ENCODE measurements around the gene TGM3. TPM values are rescaled to one million over a fixed set of nuclear protein-coding genes. Genes with fewer than 3 reads are reported as not detected.

TGM3 gene
- total and polyA plus RNA-seq, 2 of the 4 experiments (the other 2 are of a cell fraction): not detected

DNA sequence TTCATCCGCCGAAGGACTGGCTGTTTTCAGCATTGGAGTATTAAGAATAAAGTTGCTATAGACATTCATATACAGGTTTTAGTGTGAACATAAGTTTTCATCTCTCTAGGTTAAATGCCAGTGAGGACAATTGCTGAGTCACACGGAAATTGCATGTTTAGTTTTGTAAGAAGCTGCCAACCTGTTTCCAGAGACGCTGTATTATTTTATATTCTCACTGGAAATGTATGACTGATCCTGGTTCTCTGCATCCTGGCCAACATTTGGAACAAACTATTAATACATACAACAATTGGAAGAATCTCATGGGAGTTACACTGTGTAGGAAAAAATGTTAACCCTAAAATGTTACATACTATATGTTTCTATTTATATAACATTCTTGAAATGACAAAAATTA, 68.2 kb downstream of the TGM3 start:
- no CpG with 5 or more reads among the region's 4 CpGs for WGBS, 2 experiments (ENCODE audit: extremely low coverage in 2 of 2, insufficient read length in 1 of 2)

More for the DNA sequence above, 68.2 kb downstream of the TGM3 start:
- Histone ChIP-seq H3K14ac (replicated peaks; ENCODE audit: low read depth, low read length) (no peak overlapping the region), H2BK15ac (ENCODE audit: low read depth, low read length) (no peak overlapping the region), H2AFZ (replicated peaks; ENCODE audit: low read length, poor library complexity) (no peak overlapping the region), H2BK20ac (ENCODE audit: low read depth, low read length) (no peak overlapping the region), H3K79me1 (ENCODE audit: low read depth in 1 of 2, low read length in 2 of 2) (no peaks in the 10 kb centered on the region), H4K20me1 (ENCODE audit: insufficient read depth, low read length) (no peaks in the 10 kb centered on the region), H3K4me3 (ENCODE audit: insufficient read depth, low read depth, low read length) (no peak overlapping the region), H3K4ac (ENCODE audit: low read depth, low read length) (no peak overlapping the region), H2BK120ac (ENCODE audit: low read depth, low read length) (no peak overlapping the region), H3K27ac (ENCODE audit: insufficient read depth, low read length) (no peak overlapping the region), H4K91ac (ENCODE audit: insufficient read depth, low read depth, low read length) (no peak overlapping the region), H2BK5ac (ENCODE audit: low read depth, low read length, poor library complexity, severe bottlenecking) (no peak overlapping the region), H3K9me3 (ENCODE audit: control insufficient read depth, insufficient read depth, low read length) (no peaks in the 10 kb centered on the region), H2AK5ac (ENCODE audit: low read depth, low read length) (no peak overlapping the region), H3K56ac (ENCODE audit: extremely low read depth, insufficient read depth, low read length) (no peak overlapping the region), H3K4me1 (ENCODE audit: control insufficient read depth, insufficient read depth, low read length) (no peaks in the 10 kb centered on the region), H2AK9ac (replicated peaks; ENCODE audit: low read depth, low read length, poor library complexity) (no peak overlapping the region), H3K4me2 (ENCODE audit: low read depth, low read length) (no peak overlapping the region), H3K18ac (ENCODE audit: low read depth, low read length) (no peak overlapping the region), H4K8ac (ENCODE audit: low read depth in 2 of 2, low read length in 2 of 2) (no peak overlapping the region), H3K9me1 (ENCODE audit: insufficient read depth, low read length) (no peaks in the 10 kb centered on the region), H3K23ac (ENCODE audit: low read depth, low read length) (no peak overlapping the region), H3K36me3 (ENCODE audit: control insufficient read depth, insufficient read depth, low read length) (no peaks in the 10 kb centered on the region), H3K9ac (ENCODE audit: low read depth, low read length) (no peak overlapping the region), H4K5ac (ENCODE audit: low read depth, low read length) (no peak overlapping the region), H3K27me3 (ENCODE audit: control insufficient read depth, insufficient read depth, low read length) (no peaks in the 10 kb centered on the region; the same call in 1 of the 2 replicates)
- in situ Hi-C loops (cut with MboI; ENCODE audit: low sequenced_read_pairs): no loop called here
- no peak for DNase-seq
- dilution Hi-C loops (cut with HindIII; ENCODE audit: low sequenced_read_pairs, unreplicated experiment): no loop called here
- 0 out of 2 replicates have a peak, but pooled peaks have one; percentile 17 for TF ChIP-seq NFE2L2 (IDR thresholded peaks at IDR 0.05; ENCODE audit: low read depth, low read length)
- TF ChIP-seq USF2 (IDR thresholded peaks at IDR 0.05; ENCODE audit: low read depth, low read length): no peak
- TF ChIP-seq FOS (IDR thresholded peaks at IDR 0.05; ENCODE audit: low read depth, low read length): no peak
- no peak for TF ChIP-seq RFX5 (IDR thresholded peaks at IDR 0.05; ENCODE audit: low read depth, low read length)
- no peak for TF ChIP-seq MAFK (IDR thresholded peaks at IDR 0.05; ENCODE audit: low read depth, low read length)
- ChIA-PET POLR2A (ENCODE audit: unreplicated experiment) (no interaction called here), CTCF (interaction anchor here (0.5 kb wide), 1 partner anchor 183 kb away, joined by 3 read pairs; no protein-coding TSS in a partner anchor)
- no TSS peak for BruUV-seq (replicated peaks)
- no peak for ATAC-seq (ENCODE audit: low read depth)
- intact Hi-C loops (cut with micrococcal nuclease): no loop called here
